Body of pancreas (tissue), 4 donors: Measurements from ENCODE around the gene FUT2.

Experiments used
- POLR2A ChIP-seq, 3 donors: fragments of 450-650 bp; IDR thresholded peaks; one replicate each; pipeline ENCODE4 v1.6.1; 2016; ENCODE audit warnings: antibody characterized with exemption in 3 of 3, mild to moderate bottlenecking in 2 of 3
- TF ChIP-seq, protein P1 (sequence below), 7 experiments: fragments of 450-650 bp in 4 of 7; fragments of 200-600 bp in 3 of 7; sonication (generic) in 3 of 7; IDR thresholded peaks; one replicate each; pipeline ENCODE4 v1.5.1; 2016 to 2019; ENCODE audit warnings: antibody characterized with exemption in 7 of 7

- TF ChIP-seq, protein P1, sequence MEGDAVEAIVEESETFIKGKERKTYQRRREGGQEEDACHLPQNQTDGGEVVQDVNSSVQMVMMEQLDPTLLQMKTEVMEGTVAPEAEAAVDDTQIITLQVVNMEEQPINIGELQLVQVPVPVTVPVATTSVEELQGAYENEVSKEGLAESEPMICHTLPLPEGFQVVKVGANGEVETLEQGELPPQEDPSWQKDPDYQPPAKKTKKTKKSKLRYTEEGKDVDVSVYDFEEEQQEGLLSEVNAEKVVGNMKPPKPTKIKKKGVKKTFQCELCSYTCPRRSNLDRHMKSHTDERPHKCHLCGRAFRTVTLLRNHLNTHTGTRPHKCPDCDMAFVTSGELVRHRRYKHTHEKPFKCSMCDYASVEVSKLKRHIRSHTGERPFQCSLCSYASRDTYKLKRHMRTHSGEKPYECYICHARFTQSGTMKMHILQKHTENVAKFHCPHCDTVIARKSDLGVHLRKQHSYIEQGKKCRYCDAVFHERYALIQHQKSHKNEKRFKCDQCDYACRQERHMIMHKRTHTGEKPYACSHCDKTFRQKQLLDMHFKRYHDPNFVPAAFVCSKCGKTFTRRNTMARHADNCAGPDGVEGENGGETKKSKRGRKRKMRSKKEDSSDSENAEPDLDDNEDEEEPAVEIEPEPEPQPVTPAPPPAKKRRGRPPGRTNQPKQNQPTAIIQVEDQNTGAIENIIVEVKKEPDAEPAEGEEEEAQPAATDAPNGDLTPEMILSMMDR (IDR thresholded peaks at IDR 0.05): peak in 5 of 7 experiments; percentile 7 to 98 (median 65)
- peak; percentile 60 to 91 (median 66) for TF ChIP-seq POLR2A (IDR thresholded peaks at IDR 0.05)
These were observed 43.0 kb downstream of the FUT2 start for GRCh38 chr19:48738557-48739403.
